Gastroesophageal sphincter (tissue), 3 donors: ENCODE measurements around the gene YDJC.

ENCODE experiments used
- CTCF ChIP-seq, 4 experiments: fragments of 200-600 bp in 2 of 4; fragments of 450-650 bp in 2 of 4; sonication (generic) in 1 of 4; IDR thresholded peaks; one replicate each; pipeline ENCODE4 v1.5.1; 2017 to 2019; ENCODE audit warnings: antibody characterized with exemption in 4 of 4, mild to moderate bottlenecking in 2 of 4, moderate library complexity in 2 of 4
- EP300 ChIP-seq: sonication (generic); formaldehyde crosslinking; IDR thresholded peaks from one replicate; pipeline ENCODE4 v1.6.1; 2017; ENCODE audit warnings: antibody characterized with exemption, mild to moderate bottlenecking
- POLR2A ChIP-seq, 2 donors: fragments of 450-650 bp; IDR thresholded peaks; one replicate each; pipeline ENCODE4 v1.6.1; 2017; ENCODE audit warnings: antibody characterized with exemption in 2 of 2, mild to moderate bottlenecking in 2 of 2, moderate library complexity in 1 of 2
- POLR2AphosphoS5 ChIP-seq: sonication (generic); formaldehyde crosslinking; IDR thresholded peaks from one replicate; pipeline ENCODE4 v1.6.1; 2017; ENCODE audit warnings: antibody characterized with exemption

- TF ChIP-seq POLR2AphosphoS5: no peak
- no peak for TF ChIP-seq CTCF (IDR thresholded peaks at IDR 0.05)
- no peak for TF ChIP-seq POLR2A (IDR thresholded peaks at IDR 0.05)
- no peak for TF ChIP-seq EP300
Observed at GRCh38 chr22:21603973-21604372, 25.8 kb downstream of the YDJC start.
